H9 (cell line): ENCODE data around the gene FHIT. TPM values are rescaled to one million over a fixed set of nuclear protein-coding genes. Genes with fewer than 3 reads are reported as not detected.

Experiments
- DNase-seq: peaks from one replicate; pipeline ENCODE4 v3.0.0-alpha.2; 2017
- H2AFZ ChIP-seq: one replicate; pipeline ENCODE4 v1.6.1; 2013; ENCODE audit warnings: mild to moderate bottlenecking, low read length, control low read depth, moderate library complexity
- H2AK5ac ChIP-seq: 2 replicates; pipeline ENCODE4 v1.6.1; 2013; ENCODE audit warnings: low read length, control low read depth, mixed read lengths; ENCODE audit not compliant: insufficient read length
- H2BK120ac ChIP-seq: one replicate; pipeline ENCODE4 v1.6.1; 2013; ENCODE audit warnings: low read depth, mild to moderate bottlenecking, low read length, control low read depth, inconsistent platforms; ENCODE audit not compliant: poor library complexity, severe bottlenecking
- H2BK12ac ChIP-seq: 2 replicates; pipeline ENCODE4 v1.6.1; 2013; ENCODE audit warnings: low read length, control low read depth, mixed read lengths, low read depth; ENCODE audit not compliant: insufficient read length
- H2BK15ac ChIP-seq: 2 replicates; pipeline ENCODE4 v1.6.1; 2013; ENCODE audit warnings: low read depth, low read length, control low read depth
- H2BK20ac ChIP-seq: one replicate; pipeline ENCODE4 v1.6.1; 2013; ENCODE audit warnings: low read depth, mild to moderate bottlenecking, low read length, control low read depth, inconsistent platforms; ENCODE audit not compliant: poor library complexity, severe bottlenecking
- H2BK5ac ChIP-seq: 2 replicates; pipeline ENCODE4 v1.6.1; 2013; ENCODE audit warnings: low read length, control low read depth, mixed read lengths; ENCODE audit not compliant: insufficient read length
- H3K14ac ChIP-seq: 2 replicates; pipeline ENCODE4 v1.6.1; 2013; ENCODE audit warnings: low read length, control low read depth; ENCODE audit not compliant: insufficient read depth
- H3K18ac ChIP-seq: 2 replicates; pipeline ENCODE4 v1.6.1; 2013; ENCODE audit warnings: low read depth, mild to moderate bottlenecking, mixed read lengths, low read length, control low read depth; ENCODE audit not compliant: insufficient read length
- H3K23ac ChIP-seq: 2 replicates; pipeline ENCODE4 v1.6.1; 2013; ENCODE audit warnings: low read length, control low read depth, mixed read lengths, low read depth; ENCODE audit not compliant: insufficient read length
- H3K23me2 ChIP-seq: 2 replicates; pipeline ENCODE4 v1.6.1; 2013; ENCODE audit warnings: low read depth, mild to moderate bottlenecking, mixed read lengths, low read length, control low read depth; ENCODE audit not compliant: insufficient read length, poor library complexity, severe bottlenecking
- H3K27ac ChIP-seq: 2 replicates; pipeline ENCODE4 v1.5.1; 2013; ENCODE audit warnings: low read length, control low read depth, mixed read lengths, low read depth; ENCODE audit not compliant: insufficient read length
- H3K27me3 ChIP-seq: 2 replicates; pipeline ENCODE4 v1.6.1; 2013; ENCODE audit warnings: low read length, control low read depth, inconsistent platforms; ENCODE audit not compliant: insufficient read depth
- H3K4ac ChIP-seq: 2 replicates; pipeline ENCODE4 v1.6.1; 2013; ENCODE audit warnings: low read depth, mild to moderate bottlenecking, control low read depth, inconsistent platforms, low read length, moderate library complexity
- H3K4me1 ChIP-seq: 2 replicates; pipeline ENCODE4 v1.6.1; 2013; ENCODE audit warnings: low read length, control low read depth, inconsistent platforms; ENCODE audit not compliant: insufficient read depth
- H3K4me2 ChIP-seq: 2 replicates; pipeline ENCODE4 v1.6.1; 2013; ENCODE audit warnings: low read length, control low read depth, mixed read lengths; ENCODE audit not compliant: insufficient read length, insufficient read depth
- H3K56ac ChIP-seq: 2 replicates; pipeline ENCODE4 v1.6.1; 2013; ENCODE audit warnings: low read depth, mild to moderate bottlenecking, mixed read lengths, low read length, control low read depth; ENCODE audit not compliant: insufficient read length
- H3K79me1 ChIP-seq: 2 replicates; pipeline ENCODE4 v1.6.1; 2013; ENCODE audit warnings: low read depth, mild to moderate bottlenecking, moderate library complexity, low read length, control low read depth, inconsistent platforms; ENCODE audit not compliant: insufficient read depth, poor library complexity, severe bottlenecking
- H3K79me2 ChIP-seq: 2 replicates; pipeline ENCODE4 v1.6.1; 2013; ENCODE audit warnings: low read length, control low read depth, inconsistent platforms; ENCODE audit not compliant: insufficient read depth
- H3K9ac ChIP-seq: 2 replicates; pipeline ENCODE4 v1.6.1; 2013; ENCODE audit warnings: low read length, control low read depth, mixed read lengths; ENCODE audit not compliant: insufficient read length; ENCODE audit errors: extremely low read depth
- H3K9me3 ChIP-seq: one replicate; pipeline ENCODE4 v1.6.1; 2013; ENCODE audit warnings: low read depth, low read length, inconsistent platforms; ENCODE audit not compliant: control insufficient read depth
- H3T11ph ChIP-seq: one replicate; pipeline ENCODE4 v1.6.1; 2013; ENCODE audit warnings: mild to moderate bottlenecking, low read length, control low read depth, inconsistent platforms
- H4K20me1 ChIP-seq: one replicate; pipeline ENCODE4 v1.6.1; 2013; ENCODE audit not compliant: control insufficient read depth, insufficient read length, insufficient read depth
- H4K5ac ChIP-seq: 2 replicates; pipeline ENCODE4 v1.6.1; 2013; ENCODE audit warnings: low read depth, mild to moderate bottlenecking, mixed read lengths, low read length, control low read depth; ENCODE audit not compliant: insufficient read length
- H4K8ac ChIP-seq: replicated peaks from 2 replicates; pipeline ENCODE4 v1.6.1; 2013; ENCODE audit warnings: low read length, control low read depth, mixed read lengths, low read depth; ENCODE audit not compliant: insufficient read length
- H4K91ac ChIP-seq: 2 replicates; pipeline ENCODE4 v1.6.1; 2013; ENCODE audit warnings: low read depth, mild to moderate bottlenecking, moderate library complexity, mixed read lengths, low read length, control low read depth; ENCODE audit not compliant: insufficient read length
- H3K27ac Mint-ChIP-seq, 3 experiments: 2 replicates in 2 of 3; 3 replicates in 1 of 3; pipeline ENCODE4 v1.8.0; 2020 to 2021; ENCODE audit warnings: mixed read lengths in 3 of 3, mild to moderate bottlenecking in 1 of 3, moderate library complexity in 1 of 3
- H3K27me3 Mint-ChIP-seq: 2 replicates; pipeline ENCODE4 v1.8.0; 2021; ENCODE audit warnings: low read depth, mild to moderate bottlenecking, moderate library complexity, mixed read lengths
- H3K36me3 Mint-ChIP-seq, 3 experiments: 2 replicates in 2 of 3; 3 replicates in 1 of 3; pipeline ENCODE4 v1.8.0; 2020 to 2021; ENCODE audit warnings: low read depth in 3 of 3, mixed read lengths in 3 of 3; ENCODE audit not compliant: insufficient read depth in 1 of 3
- H3K4me1 Mint-ChIP-seq, 2 experiments: 2 replicates each; pipeline ENCODE4 v1.8.0; 2020; ENCODE audit warnings: mixed read lengths in 2 of 2
- H3K4me3 Mint-ChIP-seq, 2 experiments: 2 replicates in 1 of 2; 3 replicates in 1 of 2; pipeline ENCODE4 v1.8.0; 2020 to 2021; ENCODE audit warnings: mild to moderate bottlenecking in 2 of 2, mixed read lengths in 2 of 2, moderate library complexity in 1 of 2
- H3K9me3 Mint-ChIP-seq, 2 experiments: 2 replicates in 1 of 2; 3 replicates in 1 of 2; pipeline ENCODE4 v1.8.0; 2020; ENCODE audit warnings: mild to moderate bottlenecking in 2 of 2, mixed read lengths in 2 of 2, moderate library complexity in 1 of 2
- CTCF ChIP-seq: fragments of 200-600 bp; sonication (generic); conservative IDR thresholded peaks from 3 replicates; pipeline ENCODE4 v1.8.0; 2021; ENCODE audit warnings: antibody characterized with exemption, mild to moderate bottlenecking
- WGBS: extraction: QIAGEN DNeasy Blood & Tissue Kit; methylation state at CpG from one replicate; pipeline ENCODE4 v1.1.7; 2013; ENCODE audit warnings: missing lambda C conversion rate, low lambda C conversion rate, mixed read lengths; ENCODE audit not compliant: insufficient read length; ENCODE audit errors: extremely low coverage; 5-methylcytosine and 5-hydroxymethylcytosine counted together
- total RNA-seq: library from RNA; stranded (reverse); gene quantifications from 2 replicates; pipeline ENCODE4 v1.2.1, GENCODE V29; 2021

The FHIT gene
- total RNA-seq, 1 experiment from 2014 or later = 3.0 TPM

GRCh38 chr3:59836531-59836930, 1414.7 kb downstream of the FHIT start:
- Mint-ChIP-seq H3K9me3 (no peaks in the 10 kb centered on the region), H3K27ac (no peak overlapping the region), H3K27me3 (no peaks in the 10 kb centered on the region; the same call in none of the 2 replicates), H3K4me3 (no peak overlapping the region), H3K36me3 (no peaks in the 10 kb centered on the region), H3K4me1 (no peaks in the 10 kb centered on the region)
- Histone ChIP-seq H3K4me2 (no peak overlapping the region), H3K14ac (no peak overlapping the region), H4K91ac (no peak overlapping the region), H3K23ac (no peak overlapping the region), H2BK12ac (no peak overlapping the region), H2BK5ac (no peak overlapping the region), H3K4ac (no peak overlapping the region), H4K8ac (no peak overlapping the region), H3K9me3 (no peaks in the 10 kb centered on the region), H3K79me2 (no peaks in the 10 kb centered on the region), H2BK120ac (no peak overlapping the region), H2BK15ac (no peak overlapping the region), H3K23me2 (no peaks in the 10 kb centered on the region), H3T11ph (no peak overlapping the region), H3K9ac (no peak overlapping the region), H4K20me1 (no peaks in the 10 kb centered on the region), H2AFZ (no peak overlapping the region), H3K27ac (no peak overlapping the region), H3K27me3 (no peaks in the 10 kb centered on the region), H3K79me1 (no peaks in the 10 kb centered on the region), H3K18ac (no peak overlapping the region), H4K5ac (no peak overlapping the region), H3K56ac (no peak overlapping the region), H3K4me1 (no peaks in the 10 kb centered on the region), H2BK20ac (no peak overlapping the region), H2AK5ac (no peak overlapping the region)
- no peak for TF ChIP-seq CTCF
- DNase-seq = no peak
- no CpG with 5 or more reads among the region's 3 CpGs for WGBS
